PC-9 (cell line): Measurements from ENCODE around the gene PCDHGA10. TPM values are rescaled to one million over a fixed set of nuclear protein-coding genes. Genes with fewer than 3 reads are reported as not detected.
"Not testable (repeated sequence)": the region's sequence is repeated elsewhere in the genome, so short reads cannot be mapped to it uniquely, and the experiment has no call there.

Experiments
- BruUV-seq: library from RNA; stranded (reverse); fragments of 400-500 nt; replicated peaks from 2 replicates; lab custom pipeline; 2021; lab: Mats Ljungman, UMichigan
- CTCF ChIA-PET: fragments of 300-600 bp; sonication (Branson Sonifier 250); formaldehyde crosslinking; loops from one replicate; lab custom pipeline; 2022; ENCODE audit warnings: antibody characterized with exemption; lab: Charles Lee
- POLR2A ChIA-PET: fragments of 300-600 bp; sonication (Branson Sonifier 250); formaldehyde crosslinking; loops from one replicate; lab custom pipeline; 2022; ENCODE audit warnings: antibody characterized with exemption; ENCODE audit not compliant: unreplicated experiment; lab: Charles Lee
- DNase-seq, 2 experiments: peaks; one replicate each; pipeline versions ENCODE4 v3.0.0 to v3.0.0-alpha.2; 2015 to 2022; ENCODE audit warnings: mixed read lengths in 1 of 2
- H2AFZ ChIP-seq: fragments of 200-600 bp; sonication (generic); 2 replicates; pipeline ENCODE4 v1.8.1; 2017; ENCODE audit warnings: antibody characterized with exemption
- H3F3A ChIP-seq: fragments of 200-600 bp; sonication (generic); 2 replicates; pipeline ENCODE4 v1.8.1; 2017; ENCODE audit warnings: antibody characterized with exemption, mild to moderate bottlenecking, low read depth; ENCODE audit not compliant: insufficient read depth
- H3K27ac ChIP-seq: fragments of 200-600 bp; sonication (generic); 2 replicates; pipeline ENCODE4 v1.6.1; 2016; ENCODE audit warnings: mixed run types
- H3K27me3 ChIP-seq: fragments of 200-600 bp; sonication (generic); 2 replicates; pipeline ENCODE4 v1.6.1; 2016; ENCODE audit warnings: low read depth, mixed run types; ENCODE audit not compliant: insufficient read depth
- H3K36me3 ChIP-seq: fragments of 200-600 bp; sonication (generic); 2 replicates; pipeline ENCODE4 v1.6.1; 2016; ENCODE audit warnings: low read depth, mixed run types
- H3K4me1 ChIP-seq: fragments of 200-600 bp; sonication (generic); replicated peaks from 2 replicates; pipeline ENCODE4 v1.6.1; 2016; ENCODE audit warnings: mixed run types; ENCODE audit not compliant: insufficient read depth
- H3K4me2 ChIP-seq: fragments of 200-600 bp; sonication (generic); 2 replicates; pipeline ENCODE4 v1.6.1; 2017; ENCODE audit warnings: mixed run types
- H3K4me3 ChIP-seq: fragments of 200-600 bp; sonication (generic); 2 replicates; pipeline ENCODE4 v1.6.1; 2016; ENCODE audit warnings: mixed run types
- H3K79me2 ChIP-seq: fragments of 200-600 bp; sonication (generic); 2 replicates; pipeline ENCODE4 v1.6.1; 2017; ENCODE audit warnings: low read depth, mixed run types
- H3K9me2 ChIP-seq: fragments of 200-600 bp; sonication (generic); 2 replicates; pipeline ENCODE4 v1.8.1; 2017; ENCODE audit warnings: mild to moderate bottlenecking; ENCODE audit not compliant: insufficient read depth
- H3K9me3 ChIP-seq: fragments of 200-600 bp; sonication (generic); 2 replicates; pipeline ENCODE4 v1.8.1; 2016; ENCODE audit warnings: low read depth; ENCODE audit not compliant: insufficient read depth
- H4K20me1 ChIP-seq: fragments of 200-600 bp; sonication (generic); 2 replicates; pipeline ENCODE4 v1.8.1; 2017; ENCODE audit not compliant: insufficient read depth
- CTCF ChIP-seq: fragments of 200-600 bp; sonication (generic); conservative IDR thresholded peaks from 2 replicates; pipeline ENCODE4 v1.6.1; 2017; ENCODE audit warnings: mixed run types, antibody characterized with exemption, mild to moderate bottlenecking, moderate library complexity
- EZH2 ChIP-seq: fragments of 200-600 bp; sonication (generic); IDR thresholded peaks from 2 replicates; pipeline ENCODE4 v1.8.0; 2017; ENCODE audit warnings: antibody characterized with exemption, low read depth
- intact Hi-C: fragments of 100-400 bp; cut with micrococcal nuclease; formaldehyde crosslinking; loops from one replicate; pipeline ENCODE4 v1.10.0; 2022; ENCODE audit not compliant: unreplicated experiment
- total RNA-seq: library from RNA; stranded (reverse); gene quantifications from 2 replicates; pipeline ENCODE4 v1.2.3, GENCODE V29; 2021

The PCDHGA10 gene
- total RNA-seq, 1 experiment from 2014 or later: 0.13 TPM

- BruUV-seq, H3K4me3 ChIP-seq, H3K9me3 ChIP-seq, H4K20me1 ChIP-seq, POLR2A ChIA-PET, H3K27me3 ChIP-seq, H3K4me2 ChIP-seq, H3K79me2 ChIP-seq, H3K9me2 ChIP-seq, H3K36me3 ChIP-seq, H3K4me1 ChIP-seq, H3F3A ChIP-seq, H2AFZ ChIP-seq, H3K27ac ChIP-seq: not testable (repeated sequence)
- intact Hi-C loops: loop anchor here (1.0 to 10.0 kb wide), 2 partner anchors 93 to 147 kb away; partner anchors contain the start of gene TAF7
- peak; percentile 73 for TF ChIP-seq CTCF
- peak in 1 of 2 experiments; percentile 67 for DNase-seq
- CTCF ChIA-PET: interaction anchor here (1.0 to 1.3 kb wide), 2 partner anchors 11 to 146 kb away, joined by 3 to 7 read pairs; no protein-coding TSS in a partner anchor
Observed at GRCh38 chr5:141417494-141418172, 4.8 kb downstream of the PCDHGA10 start, which contains the start of gene PCDHGB7. Gene PCDHGB7, plus strand, starts transcription at chr5:141417677. Its CDS starts 183 bp downstream, at chr5:141417860.

GRCh38 chr5:141419074-141419880 lies 6.5 kb downstream of the PCDHGA10 start:
- ChIA-PET POLR2A (no interaction called here), CTCF (no interaction called here)
- Histone ChIP-seq H3K36me3 (no peaks in the 10 kb centered on the region), H3K4me2 (no peak overlapping the region), H3K4me1 (no peaks in the 10 kb centered on the region), H3K27me3 (peaks cover 10% of the 10 kb centered on the region; the same call in 1 of the 2 replicates), H3K27ac (no peak overlapping the region), H3K4me3 (no peak overlapping the region), H3F3A (no peaks in the 10 kb centered on the region), H3K9me3 (no peaks in the 10 kb centered on the region), H4K20me1 (no peaks in the 10 kb centered on the region), H3K79me2 (no peaks in the 10 kb centered on the region), H2AFZ (no peak overlapping the region), H3K9me2 (no peaks in the 10 kb centered on the region)
- no peak for TF ChIP-seq CTCF
- TF ChIP-seq EZH2: no peak
- no TSS peak for BruUV-seq
- no peak for DNase-seq
- intact Hi-C loops: loop anchor here (10.0 kb wide), 1 partner anchor 94 kb away; the partner anchor contains the start of gene TAF7

GRCh38 chr5:141420855-141421488 lies 8.2 kb downstream of the PCDHGA10 start, which contains the start of gene PCDHGA11:
Gene PCDHGA11, plus strand, starts transcription at chr5:141421051. Its CDS starts 177 bp downstream, at chr5:141421228.
- Histone ChIP-seq H4K20me1 (no peaks in the 10 kb centered on the region), H2AFZ (peak within 1 kb of the TSS; percentile 63; the same call in 1 of the 2 replicates), H3F3A (no peaks in the 10 kb centered on the region), H3K9me3 (no peaks in the 10 kb centered on the region), H3K27me3 (peaks cover 25% of the 10 kb centered on the region; the same call in 1 of the 2 replicates), H3K9me2 (no peaks in the 10 kb centered on the region), H3K4me1 (no peaks in the 10 kb centered on the region), H3K79me2 (no peaks in the 10 kb centered on the region), H3K4me3 (peak within 1 kb of the TSS; percentile 50), H3K36me3 (no peaks in the 10 kb centered on the region), H3K4me2 (peak within 1 kb of the TSS; percentile 69), H3K27ac (no peak within 1 kb of the TSS)
- peak; percentile 38 to 60 for DNase-seq
- CTCF ChIA-PET: interaction anchor here (0.6 to 1.8 kb wide), 9 partner anchors 63 to 832 kb away, joined by 3 to 12 read pairs (median 6); no protein-coding TSS in a partner anchor
- intact Hi-C loops: loop anchor here (1.0 kb wide), 1 partner anchor 103 kb away; no protein-coding TSS in a partner anchor
- BruUV-seq: no TSS peak
- TF ChIP-seq CTCF: peak; percentile 81
- TF ChIP-seq EZH2: no peak
- POLR2A ChIA-PET: interaction anchor here (0.7 kb wide), 1 partner anchor 143 kb away, joined by 7 read pairs; no protein-coding TSS in a partner anchor
